ENCODE data around the gene MDGA2.

GRCh38 chr14:47195582-47195981 lies 479.8 kb downstream of the MDGA2 start:
- TF ChIP-seq, protein P1, sequence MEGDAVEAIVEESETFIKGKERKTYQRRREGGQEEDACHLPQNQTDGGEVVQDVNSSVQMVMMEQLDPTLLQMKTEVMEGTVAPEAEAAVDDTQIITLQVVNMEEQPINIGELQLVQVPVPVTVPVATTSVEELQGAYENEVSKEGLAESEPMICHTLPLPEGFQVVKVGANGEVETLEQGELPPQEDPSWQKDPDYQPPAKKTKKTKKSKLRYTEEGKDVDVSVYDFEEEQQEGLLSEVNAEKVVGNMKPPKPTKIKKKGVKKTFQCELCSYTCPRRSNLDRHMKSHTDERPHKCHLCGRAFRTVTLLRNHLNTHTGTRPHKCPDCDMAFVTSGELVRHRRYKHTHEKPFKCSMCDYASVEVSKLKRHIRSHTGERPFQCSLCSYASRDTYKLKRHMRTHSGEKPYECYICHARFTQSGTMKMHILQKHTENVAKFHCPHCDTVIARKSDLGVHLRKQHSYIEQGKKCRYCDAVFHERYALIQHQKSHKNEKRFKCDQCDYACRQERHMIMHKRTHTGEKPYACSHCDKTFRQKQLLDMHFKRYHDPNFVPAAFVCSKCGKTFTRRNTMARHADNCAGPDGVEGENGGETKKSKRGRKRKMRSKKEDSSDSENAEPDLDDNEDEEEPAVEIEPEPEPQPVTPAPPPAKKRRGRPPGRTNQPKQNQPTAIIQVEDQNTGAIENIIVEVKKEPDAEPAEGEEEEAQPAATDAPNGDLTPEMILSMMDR (IDR thresholded peaks at IDR 0.05; ENCODE audit: borderline replicate concordance, extremely low read depth, low read length, poor library complexity, severe bottlenecking), result no peak
- no peak for TF ChIP-seq EZH2 (IDR thresholded peaks at IDR 0.05; ENCODE audit: borderline replicate concordance, low read depth, low read length, severe bottlenecking)
